DMS53 treated with DMSO at 0.1 percent for 48 hours (cell line): ENCODE measurements around the gene PON3.

Source experiments
- DNase-seq: peaks from one replicate; lab custom pipeline; 2025; ENCODE audit not compliant: unreplicated experiment; lab: John Stamatoyannopoulos, UW

Gene PON3

GRCh38 chr7:95309951-95310350, 86.2 kb downstream of the PON3 start:
- DNase-seq = no peak
